C4-2B (cell line): ENCODE measurements around the gene GNL2.

Source experiments
- H3K27ac ChIP-seq: fragments of 450-650 bp; 2 replicates; pipeline ENCODE4 v1.5.1; 2017
- CTCF ChIP-seq: fragments of 450-650 bp; conservative IDR thresholded peaks from 2 replicates; pipeline ENCODE4 v1.5.1; 2017; ENCODE audit warnings: mild to moderate bottlenecking
- ZFX ChIP-seq: fragments of 450-650 bp; IDR thresholded peaks from 2 replicates; pipeline ENCODE4 v1.6.1; 2017

The GNL2 gene

DNA sequence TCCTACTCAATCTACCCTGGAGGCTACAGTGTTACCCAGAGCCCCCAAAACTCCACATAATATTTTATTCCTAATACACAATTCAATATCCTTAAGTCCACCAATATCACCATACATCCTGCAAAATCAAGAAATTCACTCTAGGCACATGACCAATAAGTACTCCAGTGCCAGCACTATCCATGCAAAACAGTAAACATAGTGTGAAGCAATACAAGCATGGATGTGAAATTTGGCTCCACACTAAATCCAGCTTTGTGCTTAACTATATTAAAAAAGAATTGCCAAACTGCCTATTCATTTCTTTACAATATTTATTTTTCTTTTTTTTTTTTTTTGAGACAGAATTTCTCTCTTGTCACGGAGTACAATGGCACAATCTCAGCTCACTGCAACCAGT, 78.2 kb downstream of the GNL2 start:
- no peak overlapping the region for H3K27ac ChIP-seq
- TF ChIP-seq ZFX (no peak), CTCF (no peak)
